Esophagus muscularis mucosa (tissue), 2 donors: ENCODE measurements around the gene TMEM150B.

Experiments
- EP300 ChIP-seq: sonication (generic); formaldehyde crosslinking; IDR thresholded peaks from one replicate; pipeline ENCODE4 v1.6.1; 2017; ENCODE audit warnings: antibody characterized with exemption
- POLR2A ChIP-seq: fragments of 450-650 bp; IDR thresholded peaks from one replicate; pipeline ENCODE4 v1.6.1; 2017; ENCODE audit warnings: antibody characterized with exemption, moderate library complexity, mild to moderate bottlenecking, low read depth

- TF ChIP-seq EP300 = no peak
- no peak for TF ChIP-seq POLR2A
Observed at GRCh38 chr19:55306712-55307111, 18.4 kb downstream of the TMEM150B start.
